GM18951 (cell line): ENCODE measurements around the gene TRABD2B.

ENCODE experiments used
- POLR2A ChIP-seq: IDR thresholded peaks from 4 replicates; pipeline ENCODE4 v1.6.1; 2011; ENCODE audit warnings: mild to moderate bottlenecking; ENCODE audit not compliant: insufficient read length, insufficient read depth; ENCODE audit errors: extremely low read depth
- in situ Hi-C: fragments of 300-500 bp; cut with MboI; formaldehyde crosslinking; loops from one replicate; pipeline ENCODE4 v1.12.0; 2022; ENCODE audit warnings: low sequenced_read_pairs, mixed read lengths, inconsistent platforms; ENCODE audit not compliant: unreplicated experiment

Gene TRABD2B

DNA sequence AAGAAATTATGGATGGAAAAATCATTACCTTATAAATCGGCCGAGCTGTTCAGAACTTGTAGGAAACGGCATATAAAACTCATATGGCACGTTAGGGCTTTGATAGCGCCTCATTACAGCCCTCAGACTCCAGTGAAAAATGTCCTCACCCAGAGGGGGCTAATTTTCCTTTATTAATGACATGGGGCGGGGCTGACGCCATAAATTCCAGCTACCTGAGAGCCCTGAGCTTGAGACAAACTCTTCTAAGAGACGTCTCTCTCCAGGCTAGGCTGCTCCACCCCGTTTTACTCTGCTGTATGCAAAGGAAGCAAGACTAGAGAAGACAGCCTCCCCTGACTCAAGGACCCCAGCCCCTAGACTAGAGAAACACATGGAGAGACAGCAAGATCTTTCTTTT, 149.4 kb downstream of the TRABD2B start:
- no peak for TF ChIP-seq POLR2A
- in situ Hi-C loops, result no loop called here

DNA sequence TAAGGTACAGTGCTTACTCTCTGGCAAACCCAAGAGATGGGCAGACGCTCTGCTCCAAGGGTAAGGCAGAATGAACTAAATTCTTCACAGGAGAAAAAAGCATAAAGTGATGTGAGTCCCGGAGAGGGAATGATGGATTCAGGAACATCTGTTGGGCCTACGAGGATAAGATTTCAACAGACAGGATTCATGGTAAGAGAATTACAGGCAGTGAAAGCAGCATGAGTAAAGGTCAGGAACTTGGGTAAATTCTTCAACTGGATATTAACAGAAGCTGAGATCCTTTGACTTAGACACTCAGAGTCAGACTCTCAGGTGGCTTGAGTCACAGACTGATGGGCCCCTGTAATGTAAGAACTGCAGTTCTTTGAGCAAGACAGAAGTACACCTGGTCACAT, 152.6 kb downstream of the TRABD2B start:
- no peak for TF ChIP-seq POLR2A
- in situ Hi-C loops, result no loop called here

DNA sequence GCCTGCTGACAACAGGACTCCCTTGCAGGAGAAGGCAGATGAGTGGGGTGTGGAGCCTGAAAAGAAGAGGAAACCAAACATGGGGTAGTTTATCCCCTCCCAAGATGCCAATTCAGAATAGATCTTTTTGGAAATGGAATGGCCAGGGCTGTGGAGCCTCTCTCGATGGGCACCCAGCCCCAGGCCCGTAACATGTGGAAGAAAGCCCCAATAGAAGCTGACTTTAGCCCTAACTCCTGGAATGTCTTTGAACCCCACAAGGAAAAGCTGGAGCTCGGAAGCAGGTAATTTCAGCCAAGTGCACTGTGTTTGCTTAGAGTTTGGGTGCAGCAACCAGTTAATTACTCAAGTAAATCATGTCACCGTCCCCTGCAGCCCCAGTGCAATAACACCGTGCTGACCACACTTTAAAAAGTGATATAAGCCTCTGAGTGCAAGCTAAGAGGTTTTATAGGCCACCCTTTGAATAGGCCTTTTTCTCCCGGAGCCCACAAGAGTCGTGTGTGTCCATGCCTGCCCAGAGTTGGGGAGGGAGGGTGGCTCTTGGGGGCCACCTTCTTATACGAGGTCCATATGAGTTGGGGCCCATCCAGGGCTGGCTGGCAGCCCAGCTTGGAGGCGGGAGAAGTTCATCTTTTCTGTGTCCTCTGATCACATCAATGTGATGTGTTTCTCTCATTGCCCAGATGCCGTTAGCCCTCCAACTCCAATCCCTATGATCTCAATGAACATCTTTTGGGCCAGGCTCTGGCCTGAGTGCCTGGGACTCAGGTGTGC, 153.2 kb downstream of the TRABD2B start:
- in situ Hi-C loops, result no loop called here
- no peak for TF ChIP-seq POLR2A

DNA sequence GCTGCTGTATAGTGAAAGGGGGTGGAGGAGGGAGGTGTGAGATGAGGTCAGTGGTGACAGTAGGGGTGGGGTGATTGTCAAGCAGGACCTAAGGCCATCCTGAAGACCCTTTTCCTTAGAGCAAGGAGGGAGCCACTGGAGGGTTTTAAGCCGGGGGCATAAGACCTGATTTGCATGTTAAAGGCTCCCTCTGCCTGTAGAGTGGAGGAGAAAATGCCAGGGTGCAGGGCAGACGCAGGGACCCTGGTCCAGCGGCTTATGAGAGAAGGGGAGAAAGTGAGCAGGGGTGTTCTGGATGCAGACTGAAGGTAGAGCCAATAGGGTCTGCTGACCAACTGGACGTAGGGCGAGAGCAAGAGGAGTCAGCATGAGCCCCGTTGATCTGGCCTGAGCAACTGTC, 154.1 kb downstream of the TRABD2B start:
- in situ Hi-C loops, result no loop called here

DNA sequence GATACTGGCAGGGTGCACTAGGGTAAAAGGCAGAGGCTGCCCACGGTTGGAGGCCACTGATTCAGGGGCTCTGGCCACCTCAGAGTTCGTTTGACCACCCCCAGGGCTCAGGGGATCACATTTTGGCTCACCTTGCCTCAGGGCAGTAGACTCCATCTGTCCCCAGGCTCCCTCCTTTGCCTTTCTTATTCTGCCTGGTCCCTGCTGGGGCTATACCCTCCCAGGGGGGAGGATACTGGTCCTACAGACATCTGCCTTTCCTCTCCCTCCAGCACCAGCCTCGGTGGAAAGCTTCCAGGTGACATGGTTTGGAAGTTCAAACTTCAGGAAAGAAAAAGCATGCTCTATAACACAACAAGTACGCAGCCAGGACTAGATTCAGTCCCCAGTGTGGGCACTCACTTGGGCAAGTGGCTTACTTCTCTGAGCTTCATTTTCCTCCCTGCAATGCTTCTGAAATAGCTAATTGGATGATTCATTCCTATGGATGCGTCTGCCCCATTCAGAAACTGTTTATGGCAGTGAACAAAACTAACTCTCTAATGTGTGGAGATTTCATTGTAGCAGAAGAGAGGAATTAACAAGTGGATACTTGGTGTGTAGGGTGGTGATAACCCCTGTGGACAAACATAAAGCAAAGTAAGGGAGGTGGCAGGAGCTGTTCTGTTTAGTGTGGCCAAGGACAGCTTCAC, 154.8 kb downstream of the TRABD2B start:
- TF ChIP-seq POLR2A, result no peak
- in situ Hi-C loops, result no loop called here

More for the DNA sequence above, 154.1 kb downstream of the TRABD2B start:
- TF ChIP-seq POLR2A, result no peak

DNA sequence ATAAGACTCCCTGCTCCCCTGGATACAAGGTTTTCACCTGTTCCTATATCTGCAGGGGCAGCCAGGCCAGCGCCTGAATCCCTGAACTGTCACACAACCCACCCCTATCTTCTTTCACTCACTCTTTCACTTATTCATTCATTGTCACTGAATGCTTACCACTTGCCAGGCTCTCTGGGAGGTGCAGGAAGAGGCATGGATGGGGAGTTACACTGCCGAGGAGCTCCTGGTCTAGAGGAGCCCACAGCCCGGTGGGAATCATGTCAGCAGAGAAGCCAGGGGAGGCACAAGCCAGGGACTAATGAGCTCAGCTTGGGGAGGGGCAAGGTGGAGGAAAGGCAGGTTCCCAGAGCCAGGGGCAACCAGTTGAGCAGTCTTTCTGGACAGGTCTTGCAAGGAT, 155.8 kb downstream of the TRABD2B start:
- TF ChIP-seq POLR2A, result no peak
- in situ Hi-C loops, result no loop called here

DNA sequence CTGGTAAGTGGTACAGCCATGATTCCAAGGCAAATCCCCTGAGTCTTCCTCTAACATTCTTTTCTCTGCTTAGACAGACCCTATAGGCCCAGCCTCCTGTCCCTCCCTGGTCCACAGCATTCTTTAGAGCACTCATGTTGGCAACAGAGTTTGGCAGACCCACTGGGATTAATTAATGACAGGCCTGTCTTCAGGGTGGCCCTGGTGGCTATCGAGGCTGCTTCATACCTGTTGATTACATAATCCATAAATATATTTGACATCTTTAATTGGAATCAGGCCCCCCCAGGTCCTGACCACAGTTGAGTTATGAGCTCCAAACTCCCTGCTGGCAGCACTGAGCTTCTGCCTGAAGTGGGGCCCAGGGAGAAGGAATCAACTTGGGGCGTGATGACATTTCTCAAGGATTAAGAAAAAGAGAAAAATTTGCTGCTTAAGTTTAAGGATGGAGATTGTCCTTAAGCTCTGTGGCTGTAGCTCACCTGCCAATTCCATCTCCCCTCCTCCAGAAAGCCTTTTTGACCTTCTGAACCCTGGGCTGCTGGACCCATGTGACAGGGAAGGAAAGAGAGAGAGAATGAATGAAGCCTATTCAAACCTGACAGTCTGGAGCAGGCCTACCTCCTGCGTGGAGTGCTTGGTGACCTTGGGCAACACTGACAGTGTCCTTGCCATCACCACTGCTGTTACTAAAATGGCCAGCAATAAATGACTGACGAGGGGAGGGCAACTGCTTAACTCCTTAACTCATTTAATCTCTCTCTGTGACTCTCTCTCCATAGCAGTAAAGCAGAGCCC, 156.6 kb downstream of the TRABD2B start:
- no peak for TF ChIP-seq POLR2A
- in situ Hi-C loops, result no loop called here

DNA sequence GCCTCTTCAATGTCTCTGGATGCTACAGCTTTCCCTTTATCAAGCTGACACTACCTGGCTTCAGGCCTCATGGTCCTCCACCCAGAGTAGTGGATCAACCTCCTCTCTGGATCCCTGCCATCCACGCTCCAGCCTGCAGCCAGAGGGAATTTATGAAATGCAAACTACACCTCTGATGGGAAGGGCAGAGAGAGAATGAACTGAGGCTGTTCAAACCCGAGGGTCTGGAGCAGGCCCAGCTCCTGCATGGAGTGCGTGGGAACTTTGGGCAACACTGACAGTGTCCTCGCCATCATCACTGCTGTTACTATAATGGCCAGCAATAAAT, 157.8 kb downstream of the TRABD2B start:
- in situ Hi-C loops, result no loop called here

DNA sequence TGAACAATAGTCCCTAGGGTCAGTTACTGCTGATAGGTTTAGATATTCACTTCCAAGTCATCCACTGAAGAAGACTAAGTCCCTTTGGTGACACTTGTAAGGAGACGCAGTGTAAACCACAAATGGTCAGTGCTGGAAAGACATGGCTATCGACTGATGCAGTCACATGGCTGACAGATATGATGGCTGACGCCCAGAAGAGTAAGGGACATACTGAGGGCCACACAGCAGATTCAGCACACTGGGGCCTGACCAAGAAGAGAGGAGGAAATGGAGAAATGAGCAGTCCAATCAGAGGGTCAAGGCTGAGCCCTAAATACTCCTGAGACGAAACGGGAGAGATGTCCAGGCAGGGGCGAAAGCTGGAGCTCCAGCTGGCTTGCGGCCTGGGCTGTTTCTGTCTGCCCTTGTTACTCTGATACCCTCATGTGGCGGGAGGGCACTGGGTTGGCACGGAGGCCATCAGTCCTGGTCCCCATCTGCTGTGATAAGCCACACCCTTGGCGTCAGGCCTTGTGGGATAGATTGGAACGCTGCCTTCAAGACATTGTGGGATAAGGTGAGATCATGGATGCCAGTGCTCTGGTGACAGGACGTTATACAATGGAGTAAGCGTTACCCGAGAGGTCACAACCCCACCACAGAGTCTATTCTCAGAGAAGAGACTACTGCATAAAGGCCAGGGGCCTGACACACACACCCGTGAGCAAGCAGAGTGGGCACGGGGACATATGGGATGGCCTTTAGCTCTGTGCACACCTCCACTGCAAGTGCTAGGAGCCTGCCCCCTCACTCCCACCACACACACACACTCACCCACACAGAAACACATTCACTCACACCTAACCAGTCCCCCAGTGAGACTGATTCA, 158.4 kb downstream of the TRABD2B start:
- no peak for TF ChIP-seq POLR2A
- in situ Hi-C loops, result no loop called here

More for the DNA sequence above, 157.8 kb downstream of the TRABD2B start:
- TF ChIP-seq POLR2A, result no peak

DNA sequence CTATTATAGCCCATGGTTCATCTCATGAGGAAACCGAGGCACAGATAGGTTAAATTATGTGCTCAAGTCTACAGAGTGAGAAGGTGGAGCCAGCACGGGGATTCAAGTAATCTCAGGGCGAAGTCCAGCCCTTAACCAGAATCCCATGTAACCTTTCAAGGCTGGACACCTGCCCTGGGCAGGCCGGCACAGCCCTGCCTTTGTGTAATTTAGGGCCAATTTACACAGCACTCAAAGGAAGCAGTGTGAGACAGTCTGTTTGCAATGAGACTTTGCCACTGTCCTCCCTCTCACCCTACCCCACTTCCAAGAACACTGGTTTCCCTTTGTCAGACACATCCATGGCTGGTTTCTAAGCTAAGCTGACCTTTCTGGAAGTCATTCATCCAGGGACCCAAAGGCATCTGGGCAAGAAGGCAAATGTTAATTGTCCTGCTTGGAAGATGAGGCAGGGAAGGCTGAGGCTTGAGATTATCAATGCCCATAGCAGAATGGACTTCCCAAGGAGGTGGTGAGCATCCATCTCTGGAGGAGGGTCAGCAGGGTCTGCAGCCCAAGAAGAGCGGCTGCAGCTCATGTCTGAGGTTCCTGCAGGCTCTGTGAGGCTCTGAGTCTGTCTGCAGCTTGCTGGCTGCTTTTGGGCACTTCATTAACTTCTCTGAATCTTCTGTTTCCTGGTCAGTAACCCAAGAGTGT, 159.2 kb downstream of the TRABD2B start:
- in situ Hi-C loops, result no loop called here
- TF ChIP-seq POLR2A, result no peak

DNA sequence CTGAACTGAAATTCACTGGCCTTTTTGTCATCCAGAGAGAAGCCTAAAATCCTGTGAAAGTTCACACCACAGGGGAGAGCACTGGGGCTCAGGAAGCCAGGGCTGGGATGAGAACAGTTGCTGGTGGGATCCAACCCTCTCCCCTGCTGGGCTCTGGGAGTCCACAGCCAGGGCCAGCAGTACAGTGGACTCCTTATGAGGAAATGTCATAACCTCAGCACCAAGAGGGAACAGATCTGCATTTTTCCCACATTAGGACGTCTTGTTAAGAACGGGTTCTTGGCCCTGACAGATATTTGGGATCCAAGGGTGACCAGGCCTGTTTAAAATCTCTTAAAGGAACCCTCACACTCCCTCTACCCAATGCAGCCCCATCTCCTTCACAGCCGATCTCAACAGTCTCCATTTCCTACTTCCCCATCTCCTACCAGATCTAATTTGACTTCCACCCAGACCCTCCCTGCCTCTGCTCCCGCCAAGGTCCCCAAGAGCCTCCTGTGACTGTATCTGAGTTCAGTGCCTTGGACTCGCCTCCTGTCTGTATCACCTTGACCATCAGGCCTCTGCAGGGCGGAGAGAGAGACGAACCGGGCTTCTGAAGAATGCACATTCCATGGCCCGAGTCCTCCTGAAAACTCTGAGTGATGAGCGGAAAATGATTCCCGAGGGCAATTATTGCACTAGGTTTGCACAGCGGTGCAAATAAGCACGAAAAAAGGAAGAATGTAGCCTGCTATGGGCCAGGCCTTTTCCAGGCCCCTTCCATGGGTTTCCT, 159.9 kb downstream of the TRABD2B start:
- TF ChIP-seq POLR2A, result no peak
- in situ Hi-C loops, result no loop called here
